Stimulated activated effector memory CD8-positive, alpha-beta T cell treated with anti-CD3 and anti-CD28 coated beads, Interleukin-12 subunit alpha, Interleukin-12 subunit beta, amount 100 ng/mL, for 72 hours (primary cell): ENCODE measurements around the gene POLR1D.

Source experiments
- ATAC-seq: fragments of 150-1000 bp; cut with Tn5 transposase; 2 replicates; pipeline ENCODE4 v1.10.0; 2021
- DNase-seq, 2 donors: peaks; one replicate each; pipeline ENCODE4 v3.0.0; 2021 to 2022; ENCODE audit warnings: low spot score in 2 of 2
- H3K27ac Mint-ChIP-seq: one replicate; pipeline ENCODE4 v1.8.0; 2022; ENCODE audit warnings: mild to moderate bottlenecking, mixed read lengths
- H3K36me3 Mint-ChIP-seq: one replicate; pipeline ENCODE4 v1.8.0; 2022; ENCODE audit warnings: mild to moderate bottlenecking, mixed read lengths
- H3K4me1 Mint-ChIP-seq: one replicate; pipeline ENCODE4 v1.8.0; 2022; ENCODE audit warnings: mixed read lengths
- H3K4me3 Mint-ChIP-seq: one replicate; pipeline ENCODE4 v1.8.0; 2022; ENCODE audit warnings: mild to moderate bottlenecking, mixed read lengths
- H3K9me3 Mint-ChIP-seq: one replicate; pipeline ENCODE4 v1.8.0; 2022; ENCODE audit warnings: mixed read lengths

The POLR1D gene

DNA sequence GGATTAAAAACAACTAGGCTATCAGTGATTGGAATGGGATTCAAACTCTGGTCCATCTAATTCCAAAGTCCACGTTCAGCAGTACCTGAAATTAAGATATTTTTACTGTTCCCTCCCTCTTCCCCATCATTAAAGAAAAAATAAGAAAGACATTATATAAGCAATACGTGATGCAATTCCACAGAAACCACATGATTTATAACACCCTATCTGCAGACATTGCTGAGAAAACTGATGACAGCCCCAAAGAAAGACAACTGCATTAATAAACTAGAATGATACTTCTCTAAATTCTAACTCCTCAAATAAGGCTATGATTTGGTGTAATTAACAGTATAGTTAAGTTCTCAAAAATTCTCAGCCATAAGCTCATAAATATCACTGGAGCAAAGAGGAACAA, 20.5 kb upstream of the POLR1D start:
- Mint-ChIP-seq H3K4me3 (no peak overlapping the region), H3K9me3 (no peaks in the 10 kb centered on the region), H3K4me1 (peaks cover 11% of the 10 kb centered on the region), H3K27ac (no peak overlapping the region), H3K36me3 (no peaks in the 10 kb centered on the region)
- ATAC-seq (no peak), DNase-seq (no peak)

DNA sequence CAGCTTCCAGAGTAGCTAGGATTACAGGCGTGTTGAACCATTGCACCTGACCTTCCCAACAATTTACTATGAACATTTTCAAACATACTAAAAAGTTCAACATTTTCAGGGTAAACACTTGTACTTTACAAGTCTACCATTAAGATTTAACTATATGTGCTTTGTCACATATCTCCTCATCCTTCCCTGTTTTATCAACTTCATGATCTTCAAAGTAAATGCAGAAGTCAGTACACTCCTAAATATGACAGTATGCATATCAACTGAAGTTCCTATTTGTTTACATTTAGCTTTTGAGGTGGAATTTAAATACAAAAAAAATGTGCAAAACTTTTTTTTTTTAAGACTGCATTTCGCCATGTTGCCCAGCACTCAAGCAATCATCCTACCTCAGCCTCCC, 19.9 kb upstream of the POLR1D start:
- no peaks in the 10 kb centered on the region for H3K9me3 Mint-ChIP-seq
- DNase-seq = no peak
- H3K27ac Mint-ChIP-seq = no peak overlapping the region
- H3K36me3 Mint-ChIP-seq = no peaks in the 10 kb centered on the region
- no peak overlapping the region for H3K4me3 Mint-ChIP-seq
- no peak for ATAC-seq
- H3K4me1 Mint-ChIP-seq = peaks cover 12% of the 10 kb centered on the region

DNA sequence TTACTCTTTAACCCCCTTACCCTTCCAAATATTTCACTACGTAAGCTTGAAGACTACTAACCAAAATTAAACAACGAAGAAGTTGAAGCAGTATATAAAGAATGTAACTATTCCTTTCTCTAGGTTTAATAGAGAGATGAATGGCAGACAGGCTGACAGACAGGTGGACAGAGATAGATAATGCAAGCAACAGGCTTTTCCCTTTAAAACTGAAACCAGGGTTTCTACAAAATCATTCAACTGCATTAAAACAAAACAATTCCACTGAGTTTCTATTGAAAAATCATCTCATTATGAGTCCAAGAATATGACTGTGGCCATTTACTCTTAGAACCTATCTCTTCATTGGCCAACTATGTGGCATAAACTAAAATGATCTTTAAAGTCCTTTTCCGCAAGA, 16.6 kb upstream of the POLR1D start:
- peaks cover 18% of the 10 kb centered on the region for H3K4me1 Mint-ChIP-seq
- no peak overlapping the region for H3K4me3 Mint-ChIP-seq
- H3K36me3 Mint-ChIP-seq = no peaks in the 10 kb centered on the region
- no peaks in the 10 kb centered on the region for H3K9me3 Mint-ChIP-seq
- DNase-seq (no peak), ATAC-seq (no peak)
- no peak overlapping the region for H3K27ac Mint-ChIP-seq

DNA sequence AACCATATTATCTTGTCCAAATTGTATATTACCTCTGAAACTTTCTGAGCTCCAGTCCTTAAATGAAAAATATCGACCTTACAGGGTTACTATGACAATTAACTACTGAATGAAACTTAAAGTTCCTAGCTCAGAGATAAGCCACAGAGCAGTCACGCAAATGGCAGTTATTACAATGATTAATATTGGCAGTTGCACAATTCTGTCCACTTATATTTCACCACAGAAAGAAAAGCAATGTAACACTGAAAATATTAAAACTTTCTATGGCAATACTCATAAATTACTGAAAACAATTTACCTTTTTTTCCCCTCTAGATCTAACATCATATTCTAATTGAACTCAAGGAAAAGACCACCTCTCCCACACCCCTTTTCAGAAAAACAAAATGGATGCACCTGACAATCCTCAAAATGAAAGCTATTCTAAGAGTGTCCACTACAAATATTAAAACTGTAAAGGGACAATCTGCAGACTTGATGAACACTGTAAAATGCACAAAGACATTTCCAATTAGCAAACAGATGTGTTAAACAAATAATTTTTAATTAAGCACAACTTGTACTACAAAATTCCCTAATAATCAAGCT, 16.0 kb upstream of the POLR1D start:
- no peak overlapping the region for H3K4me3 Mint-ChIP-seq
- H3K36me3 Mint-ChIP-seq = no peaks in the 10 kb centered on the region
- peaks cover 18% of the 10 kb centered on the region for H3K4me1 Mint-ChIP-seq
- H3K27ac Mint-ChIP-seq = no peak overlapping the region
- no peak for ATAC-seq
- H3K9me3 Mint-ChIP-seq = no peaks in the 10 kb centered on the region
- no peak for DNase-seq

DNA sequence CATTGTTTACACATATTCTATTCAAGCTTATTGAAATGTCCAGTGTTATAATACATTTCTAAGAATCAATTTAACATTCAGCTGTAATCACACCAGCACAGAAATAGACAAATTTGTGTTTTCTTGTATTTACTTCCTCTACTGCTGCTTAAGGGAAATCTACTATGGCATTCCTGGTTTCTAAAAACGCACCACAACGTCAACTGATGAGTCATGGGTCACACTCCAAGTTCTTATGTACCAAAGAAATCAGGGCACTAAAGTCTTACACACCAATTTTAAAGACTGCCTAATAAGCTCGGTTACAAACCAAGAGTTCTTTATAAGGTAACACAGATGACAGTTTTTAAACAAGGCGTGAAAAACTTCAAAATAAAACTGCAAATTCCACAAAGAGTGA, 14.6 kb upstream of the POLR1D start:
- Mint-ChIP-seq H3K36me3 (no peaks in the 10 kb centered on the region), H3K4me3 (no peak overlapping the region), H3K4me1 (peaks cover 20% of the 10 kb centered on the region), H3K27ac (no peak overlapping the region), H3K9me3 (no peaks in the 10 kb centered on the region)
- DNase-seq = no peak
- no peak for ATAC-seq

DNA sequence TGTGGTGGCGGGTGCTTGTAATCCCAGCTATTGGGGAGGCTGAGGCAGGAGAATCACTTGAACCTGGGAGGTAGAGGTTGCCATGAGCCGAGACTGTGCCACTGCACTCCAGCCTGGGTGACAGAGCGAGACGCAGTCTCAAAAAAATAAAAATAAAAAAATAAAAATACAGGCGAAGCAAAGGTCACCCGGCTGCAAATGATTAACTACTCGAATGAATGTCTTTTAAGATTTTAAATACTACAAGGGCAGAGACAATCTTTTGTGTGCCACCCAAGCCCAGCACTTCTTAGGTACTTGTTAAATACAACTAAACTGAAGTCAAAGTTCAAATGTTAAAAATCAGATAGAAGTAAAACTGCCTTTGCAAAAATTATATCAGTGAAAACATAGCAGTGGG, 8.1 kb upstream of the POLR1D start:
- no peak for ATAC-seq
- no peaks in the 10 kb centered on the region for H3K36me3 Mint-ChIP-seq
- peaks cover 38% of the 10 kb centered on the region for H3K4me1 Mint-ChIP-seq
- no peak for DNase-seq
- H3K4me3 Mint-ChIP-seq = no peak overlapping the region
- no peaks in the 10 kb centered on the region for H3K9me3 Mint-ChIP-seq
- no peak overlapping the region for H3K27ac Mint-ChIP-seq

DNA sequence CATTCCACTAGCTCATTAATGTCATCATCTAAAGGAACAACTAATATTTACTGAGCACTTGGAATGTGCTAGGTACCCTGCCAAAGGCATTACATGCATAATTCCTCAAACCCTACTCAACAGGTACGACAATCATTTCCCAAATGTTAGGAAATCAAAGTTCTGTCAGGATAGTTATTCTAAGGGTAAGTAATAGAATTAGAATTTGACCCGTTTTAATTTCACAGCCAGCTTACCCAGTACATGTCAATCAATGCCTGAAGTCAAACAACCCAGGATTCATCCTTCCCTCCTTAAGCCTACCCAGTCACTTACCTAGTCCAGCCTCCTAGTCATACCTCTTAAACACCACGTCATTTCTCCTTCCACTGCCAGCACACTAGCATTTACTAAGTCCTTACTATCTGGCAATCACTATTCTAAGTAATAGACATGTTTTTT, 3.8 kb upstream of the POLR1D start:
- no peaks in the 10 kb centered on the region for H3K9me3 Mint-ChIP-seq
- no peak for DNase-seq
- peaks cover 20% of the 10 kb centered on the region for H3K36me3 Mint-ChIP-seq
- no peak overlapping the region for H3K27ac Mint-ChIP-seq
- peaks cover 36% of the 10 kb centered on the region for H3K4me1 Mint-ChIP-seq
- H3K4me3 Mint-ChIP-seq = no peak overlapping the region
- ATAC-seq = no peak

DNA sequence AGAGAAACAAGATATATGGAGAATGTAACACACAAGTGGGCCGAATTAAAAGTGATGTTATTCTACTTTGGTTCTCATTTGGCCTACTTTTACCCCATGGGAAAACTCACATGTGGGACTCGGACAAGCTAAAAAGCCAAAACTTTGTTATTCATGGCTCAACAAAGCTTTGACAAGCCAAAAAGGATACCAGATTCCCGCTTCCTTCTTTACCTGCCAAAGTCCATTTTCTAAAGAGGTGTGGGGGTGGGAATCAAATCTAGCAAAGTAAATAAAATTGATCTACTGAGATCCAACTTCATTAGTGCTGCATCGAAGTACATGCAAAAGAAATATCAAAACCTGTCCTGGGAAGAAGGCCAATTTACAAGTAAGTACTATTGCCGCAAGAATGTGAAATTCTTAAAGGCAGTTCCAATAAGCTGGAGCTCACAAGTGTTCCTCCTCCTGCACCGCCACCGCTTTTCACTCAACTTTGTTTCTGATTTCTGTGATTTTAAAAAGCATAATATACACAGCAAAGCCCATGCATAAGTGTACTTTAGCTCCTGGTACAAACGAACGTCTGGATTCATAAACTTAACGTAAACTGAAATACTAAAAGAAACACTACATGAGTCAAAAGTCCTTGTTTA, 2.5 kb upstream of the POLR1D start:
- H3K4me3 Mint-ChIP-seq = peak overlapping the region; percentile 83
- H3K36me3 Mint-ChIP-seq = peaks cover 33% of the 10 kb centered on the region
- peak overlapping the region; percentile 50 for H3K27ac Mint-ChIP-seq
- no peaks in the 10 kb centered on the region for H3K9me3 Mint-ChIP-seq
- DNase-seq (no peak), ATAC-seq (no peak)
- H3K4me1 Mint-ChIP-seq = peaks cover 44% of the 10 kb centered on the region

DNA sequence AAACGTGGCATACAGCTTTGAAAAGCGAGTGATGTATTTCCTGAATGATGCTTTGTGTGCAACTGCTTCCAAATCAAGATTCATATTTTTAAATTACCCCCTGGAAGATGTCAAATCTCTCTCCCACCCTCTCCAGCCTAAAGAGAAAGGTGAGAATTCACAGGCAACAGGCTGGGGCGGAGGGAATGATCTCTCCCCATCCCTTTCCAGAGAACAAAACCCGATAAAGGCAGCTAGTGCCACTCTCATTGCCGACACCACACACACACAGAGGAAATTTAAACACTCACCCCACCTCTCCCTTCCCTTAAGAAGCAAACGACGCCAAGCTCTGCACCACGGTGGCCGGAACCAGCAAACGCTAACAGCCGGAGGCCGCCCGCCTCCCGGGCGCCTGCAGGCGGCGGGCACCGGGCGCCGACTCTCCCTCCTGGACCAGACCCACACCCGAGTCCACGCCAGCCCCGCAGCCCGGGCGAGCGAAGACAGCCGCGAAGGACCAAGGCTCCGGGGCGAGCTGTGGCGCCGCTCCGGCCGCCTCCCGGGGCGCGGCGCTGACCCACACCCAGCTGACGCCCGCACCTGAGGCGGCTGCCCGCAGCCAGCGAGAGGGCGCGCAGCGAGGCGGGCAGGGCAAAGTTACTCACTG, 1.8 kb upstream of the POLR1D start:
- peaks cover 50% of the 10 kb centered on the region for H3K4me1 Mint-ChIP-seq
- ATAC-seq = peak; percentile 61
- no peaks in the 10 kb centered on the region for H3K9me3 Mint-ChIP-seq
- H3K27ac Mint-ChIP-seq = peak overlapping the region; percentile 50
- peak overlapping the region; percentile 83 for H3K4me3 Mint-ChIP-seq
- DNase-seq = no peak
- H3K36me3 Mint-ChIP-seq = peaks cover 40% of the 10 kb centered on the region

DNA sequence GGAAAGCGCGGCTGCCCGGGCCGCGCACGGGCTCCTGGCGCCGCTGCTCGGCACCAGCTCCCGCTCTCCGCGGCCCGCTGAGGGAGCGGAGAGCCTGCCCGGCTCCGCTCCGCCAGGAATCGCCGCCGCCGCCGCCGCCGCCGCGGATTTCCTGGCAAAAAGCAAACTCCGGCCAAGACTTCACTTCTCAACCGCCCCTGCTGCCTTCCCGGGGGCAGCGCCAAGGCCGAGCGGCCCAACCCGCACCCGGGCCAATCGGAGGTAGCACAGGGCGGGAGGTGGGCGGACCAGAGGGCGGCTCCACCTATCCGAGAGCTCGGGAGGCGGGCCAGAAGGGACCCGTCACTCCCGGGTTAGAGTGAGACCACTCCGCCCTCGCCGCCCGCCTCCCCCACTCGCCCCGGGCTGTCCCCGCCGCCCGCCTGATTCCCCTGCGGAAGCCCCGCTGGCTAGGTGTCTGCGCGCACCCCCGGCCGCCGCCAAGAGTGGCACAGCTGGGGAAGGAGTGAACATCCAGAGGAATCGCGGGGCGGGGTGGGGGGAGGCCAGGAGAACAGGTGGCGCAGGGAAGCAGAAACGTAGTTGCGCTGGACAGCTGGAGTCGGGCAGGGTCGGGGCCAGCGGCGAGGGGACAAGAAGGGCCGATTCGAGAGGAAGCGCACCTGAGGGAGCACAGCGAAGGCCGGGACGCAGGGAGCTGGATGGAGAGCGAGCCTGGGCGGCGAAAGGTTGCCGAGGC, 1.1 kb upstream of the POLR1D start, which contains the start of gene LNX2:
Gene LNX2 (minus strand): TSS at position 153 of the 739 bp plus-strand sequence. CDS start 38,826 bp downstream, outside the sequence.
- ATAC-seq = peak; percentile 95
- no peaks in the 10 kb centered on the region for H3K9me3 Mint-ChIP-seq
- peaks cover 57% of the 10 kb centered on the region for H3K4me1 Mint-ChIP-seq
- peak; percentile 92 to 98 for DNase-seq
- peaks cover 47% of the 10 kb centered on the region for H3K36me3 Mint-ChIP-seq
- H3K27ac Mint-ChIP-seq = peak within 1 kb of the TSS; percentile 91
- H3K4me3 Mint-ChIP-seq = peak within 1 kb of the TSS; percentile 83

DNA sequence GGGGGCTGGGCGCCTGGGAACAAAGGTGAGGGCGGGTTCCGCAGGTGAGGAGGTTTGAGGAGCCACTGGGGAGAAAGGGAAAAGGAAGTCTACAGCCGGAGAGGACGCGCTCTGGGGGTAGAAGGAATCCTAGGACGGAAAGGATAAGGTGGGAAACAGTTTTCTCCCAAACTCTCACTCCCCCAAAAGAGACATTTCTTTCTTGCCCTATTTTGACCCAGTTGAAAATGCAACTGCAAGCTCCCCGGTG, 651 bp upstream of the POLR1D start:
- Mint-ChIP-seq H3K4me1 (peaks cover 62% of the 10 kb centered on the region), H3K4me3 (peak overlapping the region; percentile 83), H3K9me3 (no peaks in the 10 kb centered on the region), H3K27ac (peak overlapping the region; percentile 91), H3K36me3 (peaks cover 52% of the 10 kb centered on the region)
- DNase-seq = no peak
- no peak for ATAC-seq

DNA sequence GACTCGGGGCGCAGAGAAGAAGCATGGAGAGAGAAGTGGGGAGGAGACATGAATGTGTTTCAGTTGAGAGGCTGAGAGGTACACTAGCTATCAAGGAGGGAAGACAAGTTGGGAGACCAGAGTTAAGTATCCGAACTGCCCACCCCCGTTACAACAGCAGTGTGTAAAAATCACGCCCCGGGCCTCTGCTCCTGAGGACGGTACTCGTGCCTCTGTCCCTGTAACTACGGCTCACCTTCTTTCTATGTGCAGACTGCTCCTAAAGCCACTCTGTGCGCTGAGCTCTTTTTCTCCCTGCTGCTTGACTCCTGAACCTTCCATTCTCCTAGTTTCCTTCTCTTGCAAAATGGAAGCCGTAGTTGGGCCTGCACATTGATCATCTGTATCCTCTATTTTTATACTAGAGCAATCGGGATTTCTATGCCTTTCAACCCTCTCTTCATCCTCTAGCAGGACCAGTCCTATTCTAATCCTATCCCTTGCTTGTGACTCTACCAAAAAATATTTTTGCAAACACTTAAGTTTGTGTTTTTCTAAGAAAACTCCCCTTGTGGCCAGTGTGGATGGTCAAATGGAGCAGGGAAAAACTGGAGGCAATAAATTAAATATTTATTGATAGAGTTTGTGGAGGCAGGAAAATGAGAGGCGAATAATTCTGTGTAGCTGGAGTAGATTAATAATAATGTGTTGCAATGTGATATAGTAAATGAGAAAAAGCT, 569 bp downstream of the POLR1D start:
- H3K9me3 Mint-ChIP-seq = no peaks in the 10 kb centered on the region
- no peak for DNase-seq
- peak overlapping the region; percentile 83 for H3K4me3 Mint-ChIP-seq
- peaks cover 74% of the 10 kb centered on the region for H3K4me1 Mint-ChIP-seq
- peaks cover 58% of the 10 kb centered on the region for H3K36me3 Mint-ChIP-seq
- peak overlapping the region; percentile 91 for H3K27ac Mint-ChIP-seq
- ATAC-seq = no peak

DNA sequence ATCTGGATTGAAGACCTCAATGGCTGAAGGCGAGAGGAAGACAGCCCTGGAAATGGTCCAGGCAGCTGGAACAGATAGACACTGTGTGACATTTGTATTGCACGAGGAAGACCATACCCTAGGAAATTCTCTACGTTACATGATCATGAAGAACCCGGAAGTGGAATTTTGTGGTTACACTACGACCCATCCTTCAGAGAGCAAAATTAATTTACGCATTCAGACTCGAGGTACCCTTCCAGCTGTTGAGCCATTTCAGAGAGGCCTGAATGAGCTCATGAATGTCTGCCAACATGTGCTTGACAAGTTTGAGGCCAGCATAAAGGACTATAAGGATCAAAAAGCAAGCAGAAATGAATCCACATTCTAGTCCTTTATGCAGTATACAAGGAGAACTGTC, 1.2 kb downstream of the POLR1D start:
- no peak for ATAC-seq
- H3K9me3 Mint-ChIP-seq = no peaks in the 10 kb centered on the region
- H3K27ac Mint-ChIP-seq = peak overlapping the region; percentile 91

DNA sequence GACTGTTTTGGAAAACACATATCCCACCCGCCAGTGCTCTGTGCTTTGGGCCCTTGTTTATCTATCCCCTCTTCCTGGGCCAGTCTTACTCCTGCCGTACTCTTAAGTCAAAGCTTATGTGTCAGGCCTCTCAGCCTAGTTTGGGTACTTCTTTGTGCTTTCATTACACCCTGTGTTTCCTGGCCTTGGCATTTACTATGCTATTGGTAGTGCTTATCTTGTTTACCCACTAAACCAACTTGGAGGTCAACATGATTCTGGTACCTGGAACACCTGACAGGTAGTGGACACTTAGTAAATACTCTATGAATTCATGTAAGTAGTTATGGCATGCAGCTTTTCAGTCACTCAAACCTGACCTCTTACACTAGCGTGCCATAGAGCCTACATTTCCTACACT, 2.4 kb downstream of the POLR1D start:
- Mint-ChIP-seq H3K36me3 (peaks cover 72% of the 10 kb centered on the region), H3K9me3 (no peaks in the 10 kb centered on the region), H3K27ac (peak overlapping the region; percentile 43), H3K4me1 (peaks cover 71% of the 10 kb centered on the region), H3K4me3 (no peak overlapping the region)
- DNase-seq = no peak
- ATAC-seq = no peak

More for the DNA sequence above, 1.2 kb downstream of the POLR1D start:
- no peak for DNase-seq
- Mint-ChIP-seq H3K36me3 (peaks cover 65% of the 10 kb centered on the region), H3K4me1 (peaks cover 75% of the 10 kb centered on the region), H3K4me3 (peak overlapping the region; percentile 83)

DNA sequence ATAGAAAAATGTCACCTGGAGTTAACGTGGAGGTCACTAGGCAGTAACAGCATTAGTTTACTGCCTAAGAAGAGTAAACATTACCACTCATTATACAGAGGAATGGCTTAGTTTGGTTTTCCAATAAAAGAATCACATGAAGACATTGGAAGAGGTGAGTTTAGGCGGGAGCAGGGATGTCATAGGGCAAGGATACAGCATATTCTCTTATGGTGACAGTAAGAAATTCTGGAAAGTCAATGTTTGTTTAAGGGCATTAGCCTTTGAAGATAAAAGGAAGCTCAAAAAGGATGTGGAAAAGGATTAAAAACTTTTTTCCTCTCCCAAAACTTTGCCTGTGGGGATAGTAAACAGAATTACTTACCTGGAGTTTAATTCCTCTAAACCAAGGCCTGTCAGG, 4.1 kb downstream of the POLR1D start:
- DNase-seq (no peak), ATAC-seq (no peak)
- Mint-ChIP-seq H3K27ac (no peak overlapping the region), H3K4me3 (no peak overlapping the region), H3K4me1 (peaks cover 71% of the 10 kb centered on the region), H3K36me3 (peaks cover 73% of the 10 kb centered on the region), H3K9me3 (no peaks in the 10 kb centered on the region)
